Non-pigmented ciliary epithelial cell (primary cell): ENCODE measurements around the gene TMEM204.

Experiments used
- DNase-seq: peaks from one replicate; pipeline ENCODE4 v3.0.0-alpha.2; 2010; ENCODE audit warnings: low read depth

TMEM204 gene

GRCh38 chr16:1533443-1533951 is at the start of gene TMEM204:
Gene TMEM204, plus strand, starts transcription at chr16:1533666. Its CDS starts 610 bp downstream, at chr16:1534276.
- DNase-seq: no peak

GRCh38 chr16:1485847-1486496 is 47.5 kb upstream of the TMEM204 start:
- no peak for DNase-seq

DNA sequence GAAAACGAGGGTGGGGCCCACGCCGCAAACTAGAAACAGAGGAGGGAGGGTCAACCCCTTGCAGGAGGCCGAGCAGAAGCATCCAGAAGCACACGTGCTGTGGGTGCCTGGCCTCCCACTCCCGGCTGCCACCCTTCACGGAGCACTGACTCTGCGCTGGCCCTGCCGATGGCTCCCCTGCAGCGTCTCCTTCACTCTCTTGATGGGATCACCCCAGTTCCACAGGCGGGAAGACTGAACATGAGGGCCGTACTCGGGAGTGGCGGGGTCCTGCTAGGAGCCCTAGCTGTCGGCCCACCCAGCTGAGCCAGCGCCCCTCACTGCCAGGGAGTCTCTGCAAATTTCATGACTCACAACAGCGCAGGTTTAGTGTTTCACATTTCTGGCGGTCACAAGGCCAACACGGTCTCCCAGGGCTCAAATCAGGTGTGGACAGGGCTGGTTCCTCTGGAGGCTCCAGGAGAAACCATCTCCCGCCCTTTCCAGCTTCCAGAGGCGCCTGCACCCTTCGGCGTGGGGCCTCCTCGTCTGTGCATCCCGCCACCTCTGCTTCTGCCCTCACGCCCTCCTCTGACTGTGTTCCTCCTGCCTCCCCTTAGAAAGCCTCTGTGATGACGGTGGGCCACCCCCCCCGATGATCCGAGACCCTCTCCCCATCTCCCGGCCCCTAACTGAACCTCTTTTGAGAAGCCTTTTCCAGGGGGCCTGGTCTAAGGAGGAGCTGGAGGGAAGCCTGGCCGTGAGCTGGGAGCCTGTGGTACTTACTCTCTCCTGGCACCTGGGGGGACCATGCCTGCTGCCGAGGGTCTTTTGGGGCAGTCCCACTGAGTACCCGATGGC is 46.7 kb upstream of the TMEM204 start:
- no peak for DNase-seq

- no peak for DNase-seq
Observed at GRCh38 chr16:1487395-1488053, 45.9 kb upstream of the TMEM204 start.

- no peak for DNase-seq
Observed at GRCh38 chr16:1488054-1488601, 45.3 kb upstream of the TMEM204 start.

GRCh38 chr16:1488619-1489018 is 44.8 kb upstream of the TMEM204 start, which contains the start of gene PTX4:
Gene PTX4, minus strand, starts transcription at chr16:1488944. Its CDS starts 35 bp downstream, at chr16:1488909.
- no peak for DNase-seq

GRCh38 chr16:1489077-1489476 is 44.4 kb upstream of the TMEM204 start:
- no peak for DNase-seq

DNA sequence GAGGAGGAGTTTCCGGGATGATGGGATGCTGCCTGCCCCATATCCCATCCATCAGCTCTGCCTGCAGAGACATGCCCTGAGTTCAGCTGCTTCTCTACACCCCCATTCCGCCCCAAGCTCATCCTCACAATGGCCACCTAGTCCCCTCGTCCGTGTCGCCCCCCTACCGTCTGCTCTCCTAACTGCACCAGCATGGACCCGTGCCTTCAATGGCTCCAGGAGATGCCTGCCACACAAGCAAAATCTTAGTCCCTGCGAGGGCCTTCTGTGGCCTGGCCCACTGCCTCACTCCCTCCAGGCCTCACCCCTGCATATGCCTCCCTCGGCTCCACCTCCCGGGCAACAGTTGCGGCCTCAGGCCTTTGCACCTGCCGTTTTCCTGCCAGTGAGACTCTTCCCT is 42.1 kb upstream of the TMEM204 start:
- DNase-seq: no peak

DNA sequence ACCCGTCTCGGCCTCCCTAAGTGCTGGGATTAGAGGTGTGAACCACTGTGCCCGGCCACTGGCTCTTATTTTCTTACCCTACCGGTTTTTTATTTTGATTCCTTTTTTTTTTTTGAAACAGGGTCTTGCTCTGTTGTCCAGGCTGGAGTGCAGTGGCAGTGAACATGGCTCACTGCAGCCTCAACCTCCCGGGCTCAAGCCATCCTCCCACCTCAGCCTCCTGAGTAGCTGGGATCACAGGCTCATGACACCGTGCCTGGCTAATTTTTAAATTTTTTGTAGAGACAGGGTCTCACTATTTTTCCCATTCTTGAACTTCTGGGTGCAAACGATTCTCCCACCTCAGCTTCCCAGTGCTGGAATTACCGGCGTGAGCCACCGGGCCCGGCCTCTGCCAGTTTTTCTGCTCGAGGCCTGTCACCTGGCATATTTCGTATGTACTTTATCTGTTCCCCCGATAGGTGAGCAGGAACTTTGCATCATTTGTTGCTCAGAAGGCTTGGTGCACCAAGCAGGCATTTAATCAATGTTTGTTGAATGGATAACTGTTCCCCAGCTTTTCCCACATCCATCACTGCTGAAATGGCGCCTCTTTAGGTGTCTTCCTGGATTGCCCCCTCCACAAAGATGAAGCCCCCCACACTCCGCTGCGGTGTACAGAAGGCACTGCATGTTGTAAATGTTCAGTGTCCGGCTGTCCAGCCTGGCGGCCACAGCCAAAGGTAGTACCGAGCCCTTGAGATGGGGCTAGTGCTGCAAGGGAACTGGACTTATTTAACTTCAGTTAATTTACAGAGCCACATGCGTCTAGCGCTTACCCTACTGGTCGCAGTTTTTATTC is 41.2 kb upstream of the TMEM204 start:
- DNase-seq: no peak

- no peak for DNase-seq
Observed at GRCh38 chr16:1492923-1493745, 40.3 kb upstream of the TMEM204 start, which contains the start of gene TELO2. Gene TELO2, plus strand, starts transcription at chr16:1493360. Its CDS starts 922 bp downstream, at chr16:1494282.

DNA sequence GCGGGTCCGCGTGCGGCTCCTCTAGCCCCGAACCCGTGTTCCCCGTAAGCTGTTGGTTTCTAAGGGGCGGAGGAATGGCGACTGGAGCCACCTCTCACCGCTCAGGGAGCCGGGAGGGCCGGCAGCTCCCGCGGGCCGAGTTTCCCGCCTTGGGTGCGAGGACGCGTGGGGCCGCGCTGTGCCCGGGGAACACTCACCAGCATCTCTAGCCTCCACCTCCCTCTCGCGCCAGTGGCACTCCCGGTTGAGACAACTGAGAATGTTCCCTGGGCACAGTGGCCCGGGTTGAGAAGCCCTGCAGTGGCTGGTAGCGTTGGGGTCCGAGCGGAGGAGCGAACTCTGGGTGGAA is 39.7 kb upstream of the TMEM204 start:
- no peak for DNase-seq

- DNase-seq: no peak
Observed at GRCh38 chr16:1494129-1494640, 39.3 kb upstream of the TMEM204 start.

DNA sequence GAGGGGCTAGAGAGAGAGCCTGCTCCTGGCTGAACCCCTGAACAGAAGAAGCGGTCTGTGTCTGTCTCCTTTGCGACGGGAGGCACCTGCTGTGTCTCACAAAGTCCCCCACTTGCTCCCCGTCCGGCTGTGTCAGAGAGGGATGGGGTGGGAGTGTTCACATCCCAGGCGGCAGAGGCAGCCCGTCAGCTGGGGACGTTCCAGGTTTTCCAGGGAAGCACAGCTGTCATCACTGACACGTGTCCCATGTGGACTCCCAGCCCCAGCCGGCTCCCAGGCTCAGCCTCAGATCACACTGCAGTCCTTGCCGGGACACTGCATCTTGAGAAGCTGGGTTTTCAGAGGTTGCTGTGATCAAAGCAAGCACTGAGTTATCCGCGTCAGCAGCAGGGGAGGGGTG is 38.8 kb upstream of the TMEM204 start:
- DNase-seq: no peak

GRCh38 chr16:1495211-1495888 is 38.1 kb upstream of the TMEM204 start:
- DNase-seq: no peak

DNA sequence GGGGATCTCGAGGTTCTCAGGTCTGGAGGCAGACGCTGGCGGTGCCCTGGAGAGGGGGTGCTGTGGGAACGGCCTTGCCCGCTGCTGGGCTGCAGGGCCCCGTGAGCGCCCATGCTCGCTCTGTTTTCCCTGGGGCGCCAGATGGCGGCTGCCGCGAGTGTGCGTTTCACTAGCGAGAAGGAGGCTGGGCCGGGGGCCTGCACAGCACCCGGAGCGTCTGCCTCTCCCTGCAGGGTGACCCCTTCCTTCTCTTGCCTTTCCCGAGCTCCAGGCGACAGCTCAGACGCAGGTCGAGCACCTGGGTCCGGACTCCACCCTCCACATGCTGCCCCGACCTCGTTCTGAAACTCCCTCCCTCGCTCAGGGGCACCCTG is 37.6 kb upstream of the TMEM204 start:
- no peak for DNase-seq

- DNase-seq: no peak
Observed at GRCh38 chr16:1496464-1496863, 37.0 kb upstream of the TMEM204 start.

- DNase-seq: no peak
Observed at GRCh38 chr16:1497014-1497598, 36.4 kb upstream of the TMEM204 start.

DNA sequence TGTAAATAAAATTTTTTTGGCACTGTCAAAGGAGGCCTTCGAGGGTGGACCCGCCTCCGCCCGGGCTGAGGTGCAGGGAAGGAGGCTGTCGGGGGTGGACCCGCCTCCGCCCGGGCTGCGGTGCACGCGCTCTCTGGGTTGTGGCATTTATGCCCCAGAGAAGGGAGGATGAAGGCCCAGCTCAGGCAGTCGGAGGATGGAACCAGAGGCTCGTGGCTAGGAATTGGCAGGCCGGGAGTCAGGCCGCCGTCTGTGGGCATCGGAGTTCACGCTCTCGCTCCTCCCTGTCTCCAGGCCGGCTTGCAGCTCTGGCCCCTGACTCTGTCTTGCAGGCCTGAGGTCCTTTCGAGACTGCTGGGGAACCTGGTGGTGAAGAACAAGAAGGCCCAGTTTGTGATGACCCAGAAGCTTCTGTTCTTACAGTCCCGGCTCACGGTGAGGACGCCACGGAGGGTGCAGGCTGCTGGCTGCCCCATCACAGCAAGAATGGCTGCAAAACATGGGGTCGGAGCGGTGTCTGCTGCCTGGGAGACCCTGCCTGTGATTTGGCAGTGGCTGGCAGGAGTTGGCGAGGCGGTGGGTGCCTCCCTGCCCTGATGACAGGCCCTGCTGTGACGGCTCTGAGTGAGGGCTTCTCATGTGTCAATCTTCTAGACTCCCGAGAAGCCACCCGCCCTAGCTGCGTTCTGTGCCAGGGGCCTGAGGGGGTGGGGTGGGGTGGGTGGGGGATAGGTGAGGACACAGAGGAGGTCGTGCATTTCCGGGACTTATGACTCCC is 34.4 kb upstream of the TMEM204 start:
- no peak for DNase-seq
